ENCODE measurements around the gene RNF8. TPM values are rescaled to one million over a fixed set of nuclear protein-coding genes. Genes with fewer than 3 reads are reported as not detected.

The RNF8 gene
- polyA plus RNA-seq, 3 donors, result 4.2 to 4.9 (median 4.7) TPM

- H3K27ac ChIP-seq (ENCODE audit: low read depth in 1 of 2, low read length in 2 of 2), result no peak overlapping the region
- H3K4me3 ChIP-seq (replicated peaks in 1 of 3; ENCODE audit: low read depth in 2 of 3, low read length in 3 of 3), result no peak overlapping the region
- no peaks in the 10 kb centered on the region for H3K9me3 ChIP-seq (replicated peaks in 1 of 2; ENCODE audit: control insufficient read depth in 1 of 2, insufficient read depth in 1 of 2, low read length in 2 of 2)
- no peaks in the 10 kb centered on the region for H4K20me1 ChIP-seq (ENCODE audit: insufficient read depth, low read length)
- WGBS (ENCODE audit: insufficient coverage), result no CpG with 5 or more reads among the region's 2 CpGs
- H3K4me1 ChIP-seq (ENCODE audit: control insufficient read depth in 1 of 2, insufficient read depth in 2 of 2, low read length in 2 of 2), result no peaks in the 10 kb centered on the region
- intact Hi-C loops (cut with micrococcal nuclease), result no loop called here
- H3K27me3 ChIP-seq (ENCODE audit: control insufficient read depth in 2 of 2, insufficient read depth in 2 of 2, low read length in 2 of 2), result no peaks in the 10 kb centered on the region
- no peak overlapping the region for H3K4me3 Mint-ChIP-seq
- H3K9ac ChIP-seq (ENCODE audit: insufficient read depth, low read length, poor library complexity, severe bottlenecking), result no peak overlapping the region
- TF ChIP-seq CTCF (IDR thresholded peaks at IDR 0.05), result no peak
- H3K36me3 ChIP-seq (replicated peaks in 1 of 2; ENCODE audit: control insufficient read depth in 1 of 2, insufficient read depth in 2 of 2, low read length in 2 of 2), result peaks cover 18 to 72% of the 10 kb centered on the region in 2 donors
- peaks cover 41 to 47% of the 10 kb centered on the region in 2 donors for H3K36me3 Mint-ChIP-seq
- no peak overlapping the region for H2AFZ ChIP-seq (ENCODE audit: insufficient read depth, low read depth, low read length, poor library complexity, severe bottlenecking)
- no peak overlapping the region for H3K27ac Mint-ChIP-seq
- no peaks in the 10 kb centered on the region for H3K9me3 Mint-ChIP-seq
- H3K4me2 ChIP-seq (replicated peaks; ENCODE audit: extremely low read depth, low read length, poor library complexity, severe bottlenecking), result no peak overlapping the region
- peaks cover 0 to 1% (median 0%) of the 10 kb centered on the region in 3 donors for H3K27me3 Mint-ChIP-seq (ENCODE audit: low read depth in 3 of 3)
- no peak for DNase-seq
- H3K4me1 Mint-ChIP-seq, result peaks cover 10% of the 10 kb centered on the region
- H3K79me2 ChIP-seq (ENCODE audit: insufficient read depth, low read length), result no peaks in the 10 kb centered on the region
Observed at GRCh38 chr6:37311741-37312473, 41.9 kb upstream of the RNF8 start.

- peaks cover 35 to 74% of the 10 kb centered on the region in 2 donors for H3K36me3 ChIP-seq (replicated peaks in 1 of 2; ENCODE audit: control insufficient read depth in 1 of 2, insufficient read depth in 2 of 2, low read length in 2 of 2)
- no peak for TF ChIP-seq CTCF (IDR thresholded peaks at IDR 0.05)
- no peak overlapping the region for H3K4me3 ChIP-seq (replicated peaks in 1 of 3; ENCODE audit: low read depth in 2 of 3, low read length in 3 of 3)
- Mint-ChIP-seq H3K36me3 (peaks cover 29 to 35% of the 10 kb centered on the region in 2 donors), H3K27ac (peak overlapping the region in 2 of 7 donors; percentile 73 to 77), H3K27me3 (ENCODE audit: low read depth in 3 of 3) (peaks cover 0 to 1% (median 0%) of the 10 kb centered on the region in 3 donors), H3K4me3 (no peak overlapping the region), H3K9me3 (no peaks in the 10 kb centered on the region), H3K4me1 (peaks cover 10% of the 10 kb centered on the region)
- no peaks in the 10 kb centered on the region for H3K9me3 ChIP-seq (replicated peaks in 1 of 2; ENCODE audit: control insufficient read depth in 1 of 2, insufficient read depth in 1 of 2, low read length in 2 of 2)
- no peak for DNase-seq
- no peaks in the 10 kb centered on the region for H3K4me1 ChIP-seq (ENCODE audit: control insufficient read depth in 1 of 2, insufficient read depth in 2 of 2, low read length in 2 of 2)
- no peak overlapping the region for H3K9ac ChIP-seq (ENCODE audit: insufficient read depth, low read length, poor library complexity, severe bottlenecking)
- H3K79me2 ChIP-seq (ENCODE audit: insufficient read depth, low read length), result no peaks in the 10 kb centered on the region
- H4K20me1 ChIP-seq (ENCODE audit: insufficient read depth, low read length), result no peaks in the 10 kb centered on the region
- H3K27ac ChIP-seq (ENCODE audit: low read depth in 1 of 2, low read length in 2 of 2), result no peak overlapping the region
- intact Hi-C loops (cut with micrococcal nuclease), result no loop called here
- 52% methylated on average over 9 of the region's 13 CpGs for WGBS (ENCODE audit: insufficient coverage)
- no peak overlapping the region for H2AFZ ChIP-seq (ENCODE audit: insufficient read depth, low read depth, low read length, poor library complexity, severe bottlenecking)
- no peak overlapping the region for H3K4me2 ChIP-seq (replicated peaks; ENCODE audit: extremely low read depth, low read length, poor library complexity, severe bottlenecking)
- H3K27me3 ChIP-seq (ENCODE audit: control insufficient read depth in 2 of 2, insufficient read depth in 2 of 2, low read length in 2 of 2), result no peaks in the 10 kb centered on the region
Observed at GRCh38 chr6:37313723-37314486, 39.9 kb upstream of the RNF8 start.

All from CD14-positive monocyte (primary cell).